KMS-11 (cell line): ENCODE data around the gene MAP2K1.
"Not testable (repeated sequence)": the region's sequence is repeated elsewhere in the genome, so short reads cannot be mapped to it uniquely, and the experiment has no call there.

ENCODE experiments used
- H2AFZ ChIP-seq: fragments of 200-600 bp; sonication (generic); 2 replicates; pipeline ENCODE4 v1.6.1; 2016; ENCODE audit warnings: antibody characterized with exemption, mixed run types, low read depth
- H3K27ac ChIP-seq: fragments of 200-600 bp; sonication (generic); 2 replicates; pipeline ENCODE4 v1.6.1; 2016; ENCODE audit warnings: mild to moderate bottlenecking, mixed run types
- H3K27me3 ChIP-seq: fragments of 200-600 bp; sonication (generic); 2 replicates; pipeline ENCODE4 v1.6.1; 2017; ENCODE audit warnings: mild to moderate bottlenecking, low read depth, mixed run types, moderate library complexity; ENCODE audit not compliant: insufficient read depth
- H3K36me3 ChIP-seq: fragments of 200-600 bp; sonication (generic); 2 replicates; pipeline ENCODE4 v1.6.1; 2017; ENCODE audit warnings: mild to moderate bottlenecking, mixed run types; ENCODE audit not compliant: insufficient read depth
- H3K4me1 ChIP-seq: fragments of 200-600 bp; sonication (generic); 2 replicates; pipeline ENCODE4 v1.6.1; 2016; ENCODE audit warnings: mild to moderate bottlenecking, low read depth, mixed run types; ENCODE audit not compliant: poor library complexity, severe bottlenecking
- H3K4me2 ChIP-seq: fragments of 200-600 bp; sonication (generic); 2 replicates; pipeline ENCODE4 v1.7.0; 2016; ENCODE audit warnings: mild to moderate bottlenecking, mixed run types
- H3K4me3 ChIP-seq: fragments of 200-600 bp; sonication (generic); IDR thresholded peaks from 2 replicates; pipeline ENCODE4 v1.6.1; 2017; ENCODE audit warnings: low read depth, low read length, mixed read lengths; ENCODE audit not compliant: insufficient read depth
- H3K79me2 ChIP-seq: fragments of 200-600 bp; sonication (generic); 2 replicates; pipeline ENCODE4 v1.6.1; 2016; ENCODE audit warnings: low read depth, mixed run types; ENCODE audit not compliant: insufficient read depth
- H3K9ac ChIP-seq: fragments of 200-600 bp; sonication (generic); 2 replicates; pipeline ENCODE4 v1.6.1; 2016; ENCODE audit warnings: mild to moderate bottlenecking, mixed run types
- H4K20me1 ChIP-seq: fragments of 200-600 bp; sonication (generic); 2 replicates; pipeline ENCODE4 v1.6.1; 2016; ENCODE audit warnings: mild to moderate bottlenecking, mixed run types; ENCODE audit not compliant: insufficient read depth
- TF ChIP-seq, protein P1 (sequence below): fragments of 200-600 bp; sonication (generic); conservative IDR thresholded peaks from 2 replicates; pipeline ENCODE4 v1.6.1; 2017; ENCODE audit warnings: low read depth, mild to moderate bottlenecking, antibody characterized with exemption, low read length, moderate library complexity, mixed read lengths

Gene MAP2K1

DNA sequence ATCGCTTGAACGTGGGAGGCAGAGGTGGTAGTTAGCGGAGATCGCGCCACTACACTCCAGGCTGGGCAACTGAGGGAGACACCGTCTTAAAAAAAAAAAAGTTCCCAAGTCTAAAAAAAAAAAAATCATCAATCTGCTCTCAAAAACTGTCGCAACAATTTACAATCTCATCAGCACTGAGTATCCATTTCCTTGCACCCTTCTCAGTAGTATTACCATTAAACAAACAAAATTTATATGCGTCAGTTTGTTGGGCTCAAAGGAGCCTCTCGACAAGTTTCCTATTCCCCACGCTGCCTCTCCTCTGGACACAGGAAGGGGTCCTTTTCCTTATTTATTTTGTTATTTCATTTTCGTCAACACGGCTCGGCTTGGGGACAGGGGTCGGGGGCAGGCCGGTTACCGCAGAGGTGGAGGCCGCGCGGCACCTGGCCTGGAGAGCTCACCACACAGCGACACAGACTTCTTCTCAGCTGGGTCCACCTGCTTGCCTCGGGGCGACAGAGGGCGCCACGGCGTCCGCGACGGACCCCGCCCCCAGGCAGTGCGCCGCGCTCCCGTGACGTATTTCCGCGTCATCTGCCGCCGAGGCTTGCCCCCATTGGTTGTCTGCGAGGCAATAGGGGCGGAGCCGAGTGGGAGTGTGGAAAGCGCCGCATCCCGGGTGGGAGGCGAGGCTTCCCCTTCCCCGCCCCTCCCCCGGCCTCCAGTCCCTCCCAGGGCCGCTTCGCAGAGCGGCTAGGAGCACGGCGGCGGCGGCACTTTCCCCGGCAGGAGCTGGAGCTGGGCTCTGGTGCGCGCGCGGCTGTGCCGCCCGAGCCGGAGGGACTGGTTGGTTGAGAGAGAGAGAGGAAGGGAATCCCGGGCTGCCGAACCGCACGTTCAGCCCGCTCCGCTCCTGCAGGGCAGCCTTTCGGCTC is at the start of gene MAP2K1:
MAP2K1 (plus strand) TSS at position 709 of the 920 bp plus-strand sequence. CDS start 436 bp downstream, outside the sequence.
- peak within 1 kb of the TSS; percentile 48; the same call in 1 of the 2 replicates for H3K27ac ChIP-seq
- TF ChIP-seq, protein P1, sequence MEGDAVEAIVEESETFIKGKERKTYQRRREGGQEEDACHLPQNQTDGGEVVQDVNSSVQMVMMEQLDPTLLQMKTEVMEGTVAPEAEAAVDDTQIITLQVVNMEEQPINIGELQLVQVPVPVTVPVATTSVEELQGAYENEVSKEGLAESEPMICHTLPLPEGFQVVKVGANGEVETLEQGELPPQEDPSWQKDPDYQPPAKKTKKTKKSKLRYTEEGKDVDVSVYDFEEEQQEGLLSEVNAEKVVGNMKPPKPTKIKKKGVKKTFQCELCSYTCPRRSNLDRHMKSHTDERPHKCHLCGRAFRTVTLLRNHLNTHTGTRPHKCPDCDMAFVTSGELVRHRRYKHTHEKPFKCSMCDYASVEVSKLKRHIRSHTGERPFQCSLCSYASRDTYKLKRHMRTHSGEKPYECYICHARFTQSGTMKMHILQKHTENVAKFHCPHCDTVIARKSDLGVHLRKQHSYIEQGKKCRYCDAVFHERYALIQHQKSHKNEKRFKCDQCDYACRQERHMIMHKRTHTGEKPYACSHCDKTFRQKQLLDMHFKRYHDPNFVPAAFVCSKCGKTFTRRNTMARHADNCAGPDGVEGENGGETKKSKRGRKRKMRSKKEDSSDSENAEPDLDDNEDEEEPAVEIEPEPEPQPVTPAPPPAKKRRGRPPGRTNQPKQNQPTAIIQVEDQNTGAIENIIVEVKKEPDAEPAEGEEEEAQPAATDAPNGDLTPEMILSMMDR, result peak; percentile 60
- peaks cover 40% of the 10 kb centered on the region for H3K79me2 ChIP-seq
- no peaks in the 10 kb centered on the region for H3K27me3 ChIP-seq
- peak within 1 kb of the TSS; percentile 48; the same call in 1 of the 2 replicates for H3K9ac ChIP-seq
- H3K4me1 ChIP-seq, result peaks cover 33% of the 10 kb centered on the region
- peak within 1 kb of the TSS; percentile 60; the same call in 1 of the 2 replicates for H2AFZ ChIP-seq
- H4K20me1 ChIP-seq, result no peaks in the 10 kb centered on the region; the same call in 1 of the 2 replicates
- peak within 1 kb of the TSS; percentile 81 for H3K4me2 ChIP-seq
- H3K4me3 ChIP-seq, result no peak within 1 kb of the TSS
- H3K36me3 ChIP-seq, result no peaks in the 10 kb centered on the region

DNA sequence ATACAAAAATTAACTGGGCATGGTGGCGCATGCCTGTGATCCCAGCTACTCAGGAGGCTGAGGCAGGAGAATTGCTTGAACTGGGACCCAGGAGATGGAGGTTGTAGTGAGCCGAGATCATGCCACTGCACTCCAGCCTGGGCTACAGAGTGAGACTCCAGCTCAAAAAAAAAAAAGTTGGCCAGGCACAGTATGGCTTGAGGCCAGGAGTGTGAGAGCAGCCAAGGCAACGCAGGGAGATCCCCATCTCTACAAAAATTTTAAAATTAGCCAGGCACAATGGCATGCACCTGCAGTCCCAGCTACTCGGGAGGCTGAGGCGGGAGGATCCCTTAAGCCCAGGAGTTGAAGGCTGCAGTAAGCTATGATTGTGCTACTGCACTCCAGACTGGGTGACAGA is 38.2 kb upstream of the MAP2K1 start:
- H2AFZ ChIP-seq, H4K20me1 ChIP-seq, H3K36me3 ChIP-seq, H3K9ac ChIP-seq, H3K27ac ChIP-seq, H3K27me3 ChIP-seq, H3K4me2 ChIP-seq, H3K4me3 ChIP-seq, H3K79me2 ChIP-seq: not testable (repeated sequence)
- H3K4me1 ChIP-seq, result peaks cover 12% of the 10 kb centered on the region

DNA sequence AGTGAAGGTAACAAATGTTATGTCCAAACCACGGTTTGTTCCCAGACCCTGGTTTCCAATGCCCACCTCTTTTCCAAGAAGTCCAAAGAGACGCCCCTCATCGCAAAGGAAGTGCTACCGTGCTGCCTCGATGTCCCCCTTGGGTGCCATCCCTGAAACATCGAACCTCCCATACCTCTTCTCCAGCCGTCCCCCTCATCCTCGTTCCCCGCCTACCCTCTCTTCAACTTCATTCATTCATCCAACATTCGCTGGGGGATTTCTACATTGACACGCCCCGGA is 30.7 kb upstream of the MAP2K1 start:
- Histone ChIP-seq H3K27ac (peak overlapping the region; percentile 69), H3K4me1 (peaks cover 10% of the 10 kb centered on the region), H2AFZ (peak overlapping the region; percentile 89), H4K20me1 (no peaks in the 10 kb centered on the region), H3K4me2 (peak overlapping the region; percentile 70), H3K9ac (peak overlapping the region; percentile 93), H3K79me2 (peaks cover 24% of the 10 kb centered on the region; the same call in 1 of the 2 replicates), H3K27me3 (no peaks in the 10 kb centered on the region), H3K4me3 (no peak overlapping the region), H3K36me3 (no peaks in the 10 kb centered on the region; the same call in 1 of the 2 replicates)
- TF ChIP-seq, protein P1, result no peak

DNA sequence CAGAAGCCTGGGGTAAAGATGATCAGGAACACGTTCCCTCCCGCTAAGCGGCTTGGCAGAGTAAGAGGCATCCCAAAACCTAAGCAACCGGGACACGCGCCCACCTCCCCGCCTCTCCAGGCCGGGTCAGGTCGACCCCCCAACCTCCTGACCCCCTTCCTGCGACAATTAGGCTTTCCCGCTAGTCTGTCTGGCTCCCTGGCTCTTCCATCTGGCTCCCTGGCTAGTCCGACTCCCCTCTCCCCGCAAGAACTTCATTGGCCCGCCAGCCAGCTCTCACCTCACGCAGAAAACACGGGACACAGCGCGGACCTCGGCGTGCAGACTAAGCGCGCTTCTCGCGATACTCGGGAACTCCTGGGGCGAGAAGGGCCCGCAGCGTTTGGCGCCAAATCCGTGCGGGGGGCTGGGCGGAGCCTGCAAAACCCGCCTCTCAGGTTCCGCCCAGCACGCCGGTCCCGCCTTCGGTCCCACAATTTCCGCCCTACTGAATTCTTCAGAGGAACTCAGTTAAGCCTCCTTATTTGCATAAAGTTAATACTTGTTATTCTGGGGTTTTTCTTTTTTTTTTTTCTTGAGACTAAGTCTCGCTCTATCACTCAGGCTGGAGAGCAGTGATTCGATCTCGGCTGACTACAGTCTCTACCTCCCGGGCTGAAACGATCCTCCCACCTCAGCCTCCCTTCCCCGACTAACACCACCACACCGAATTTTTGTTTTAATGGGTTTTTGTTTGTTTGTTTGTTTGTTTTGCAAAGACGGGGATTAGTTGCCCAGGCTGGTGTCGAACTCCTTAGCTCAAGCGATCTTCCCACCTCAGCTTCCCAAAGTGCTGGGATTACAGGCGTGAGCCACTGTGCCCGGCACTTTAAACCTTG is 30.1 kb upstream of the MAP2K1 start, which contains the start of gene TIPIN:
TIPIN (minus strand) TSS at position 327 of the 878 bp plus-strand sequence. CDS start 3,738 bp downstream, outside the sequence.
- Histone ChIP-seq H4K20me1 (no peaks in the 10 kb centered on the region), H3K9ac (peak within 1 kb of the TSS; percentile 93), H3K4me2 (peak within 1 kb of the TSS; percentile 70), H3K79me2 (peaks cover 24% of the 10 kb centered on the region; the same call in 1 of the 2 replicates), H3K27ac (peak within 1 kb of the TSS; percentile 69), H3K4me1 (peaks cover 10% of the 10 kb centered on the region), H2AFZ (peak within 1 kb of the TSS; percentile 89), H3K4me3 (no peak within 1 kb of the TSS), H3K27me3 (no peaks in the 10 kb centered on the region), H3K36me3 (no peaks in the 10 kb centered on the region; the same call in 1 of the 2 replicates)
- TF ChIP-seq, protein P1, result no peak
